Keratinocyte (primary cell): ENCODE results near the gene PTBP2. TPM values are rescaled to one million over a fixed set of nuclear protein-coding genes. Genes with fewer than 3 reads are reported as not detected.

Experiments used
- DNase-seq: peaks from one replicate; pipeline ENCODE4 v3.0.0-alpha.2; 2011; ENCODE audit warnings: low read depth, missing footprints, low spot score
- FAIRE-seq: peaks from 2 replicates; lab custom pipeline; 2011; peaks lifted over from hg19 to GRCh38; lab: Jason Lieb, UNC
- H2AFZ ChIP-seq: 2 replicates; pipeline ENCODE4 v1.6.0; 2012; ENCODE audit warnings: low read length, control low read depth, inconsistent platforms; ENCODE audit not compliant: control insufficient read depth
- H3K27ac ChIP-seq: 2 replicates; pipeline ENCODE4 v1.5.1; 2011; ENCODE audit warnings: low read length; ENCODE audit not compliant: control insufficient read depth, insufficient read depth
- H3K27me3 ChIP-seq: 3 replicates; pipeline ENCODE4 v1.6.0; 2011; ENCODE audit warnings: low read length; ENCODE audit not compliant: control insufficient read depth, insufficient read depth; ENCODE audit errors: extremely low read depth
- H3K36me3 ChIP-seq, 2 experiments: 2 replicates in 1 of 2; 3 replicates in 1 of 2; pipeline ENCODE4 v1.5.1; 2011; ENCODE audit warnings: low read length in 2 of 2, mild to moderate bottlenecking in 1 of 2; ENCODE audit not compliant: control insufficient read depth in 2 of 2, insufficient read depth in 2 of 2; ENCODE audit errors: extremely low read depth in 1 of 2
- H3K4me1 ChIP-seq: 3 replicates; pipeline ENCODE4 v1.5.1; 2011; ENCODE audit warnings: low read length; ENCODE audit not compliant: control insufficient read depth, insufficient read depth; ENCODE audit errors: extremely low read depth
- H3K4me2 ChIP-seq: 3 replicates; pipeline ENCODE4 v1.6.0; 2011; ENCODE audit warnings: low read depth, low read length; ENCODE audit not compliant: control insufficient read depth, insufficient read depth; ENCODE audit errors: extremely low read depth
- H3K4me3 ChIP-seq, 3 experiments: fragments of 200-600 bp in 1 of 3; sonication (generic) in 1 of 3; 2 replicates in 2 of 3; 3 replicates in 1 of 3; pipeline ENCODE4 v1.5.1; 2011 to 2016; ENCODE audit warnings: low read length in 3 of 3, mild to moderate bottlenecking in 3 of 3, control low read depth in 2 of 3, inconsistent platforms in 1 of 3, low read depth in 1 of 3, mixed read lengths in 1 of 3, mixed run types in 1 of 3, moderate library complexity in 1 of 3; ENCODE audit not compliant: control insufficient read depth in 2 of 3, insufficient read depth in 2 of 3; ENCODE audit errors: extremely low read depth in 1 of 3
- H3K79me2 ChIP-seq: 2 replicates; pipeline ENCODE4 v1.6.0; 2012; ENCODE audit warnings: low read length; ENCODE audit not compliant: control insufficient read depth, insufficient read depth
- H3K9ac ChIP-seq: 3 replicates; pipeline ENCODE4 v1.6.0; 2011; ENCODE audit warnings: low read length; ENCODE audit not compliant: control insufficient read depth, insufficient read depth; ENCODE audit errors: extremely low read depth
- H3K9me1 ChIP-seq: 3 replicates; pipeline ENCODE4 v1.6.0; 2011; ENCODE audit warnings: low read length; ENCODE audit not compliant: control insufficient read depth, insufficient read depth; ENCODE audit errors: extremely low read depth
- H3K9me3 ChIP-seq: 2 replicates; pipeline ENCODE4 v1.5.1; 2012; ENCODE audit warnings: low read depth, low read length; ENCODE audit not compliant: control insufficient read depth
- H4K20me1 ChIP-seq: 3 replicates; pipeline ENCODE4 v1.6.0; 2011; ENCODE audit warnings: low read length; ENCODE audit not compliant: control insufficient read depth, insufficient read depth; ENCODE audit errors: extremely low read depth
- CTCF ChIP-seq, 3 experiments: IDR thresholded peaks in 1 of 3; conservative IDR thresholded peaks in 1 of 3; optimal IDR thresholded peaks in 1 of 3; 2 replicates in 2 of 3; 3 replicates in 1 of 3; pipeline versions ENCODE3 to v1.5.1; 2011; ENCODE audit warnings: low read length in 3 of 3, mild to moderate bottlenecking in 3 of 3, moderate library complexity in 2 of 3, control low read depth in 1 of 3, inconsistent platforms in 1 of 3; ENCODE audit not compliant: insufficient read depth in 2 of 3; ENCODE audit errors: extremely low read depth in 1 of 3
- EZH2 ChIP-seq: IDR thresholded peaks from one replicate; pipeline ENCODE4 v1.6.1; 2012; ENCODE audit warnings: inconsistent platforms, mild to moderate bottlenecking, low read length, moderate library complexity
- dilution Hi-C: fragments of 300-500 bp; cut with MboI; formaldehyde crosslinking; loops from one replicate; pipeline ENCODE4 v1.7.0; 2020; ENCODE audit warnings: low sequenced_read_pairs; ENCODE audit not compliant: extremely low pct_ligation_motif_present
- polyA plus RNA-seq, 5 experiments: library from polyadenylated mRNA; depleted of rRNA in 3 of 5; stranded (reverse) in 3 of 5; stranded (forward) in 1 of 5; unstranded in 1 of 5; fragments of >200 nt; gene quantifications; 1 replicate in 1 of 5; 2 replicates in 3 of 5; 3 replicates in 1 of 5; pipeline versions ENCODE4 v1.2.1 to v1.2.3, GENCODE V29; 2011 to 2012; ENCODE audit warnings: missing spikeins in 2 of 5, low read depth in 1 of 5, low replicate concordance in 1 of 5

The PTBP2 gene
- polyA plus RNA-seq, 1 donor (not counting 4 experiments of a cell fraction or from before 2014, with no cell fraction given), result 9.5 TPM

GRCh38 chr1:96727860-96728259, 6.3 kb downstream of the PTBP2 start:
- H3K4me1 ChIP-seq, result peaks cover 3% of the 10 kb centered on the region

GRCh38 chr1:96730574-96731298, 9.2 kb downstream of the PTBP2 start:
- H4K20me1 ChIP-seq, result no peaks in the 10 kb centered on the region
- H3K36me3 ChIP-seq, result peaks cover 1 to 7% of the 10 kb centered on the region in 2 experiments
- FAIRE-seq (peak; percentile 41), DNase-seq (no peak)
- TF ChIP-seq EZH2 (no peak), CTCF (optimal IDR thresholded peaks at IDR 0.05 in 1 of 3, IDR thresholded peaks at IDR 0.05 in 1 of 3, conservative IDR thresholded peaks at IDR 0.05 in 1 of 3; ENCODE audit: extremely low read depth in 1 of 3, insufficient read depth in 2 of 3, low read length in 3 of 3) (no peak)
- H2AFZ ChIP-seq, result no peak overlapping the region
- H3K9me3 ChIP-seq, result no peaks in the 10 kb centered on the region
- no peaks in the 10 kb centered on the region for H3K4me1 ChIP-seq
- H3K27me3 ChIP-seq, result no peaks in the 10 kb centered on the region
- peaks cover 98% of the 10 kb centered on the region for H3K79me2 ChIP-seq
- H3K4me3 ChIP-seq, result no peak overlapping the region
- H3K27ac ChIP-seq, result no peak overlapping the region
- H3K4me2 ChIP-seq, result no peak overlapping the region
- dilution Hi-C loops, result no loop called here
- no peaks in the 10 kb centered on the region for H3K9me1 ChIP-seq
- no peak overlapping the region for H3K9ac ChIP-seq

More at GRCh38 chr1:96727860-96728259, 6.3 kb downstream of the PTBP2 start:
- no peak for TF ChIP-seq CTCF (optimal IDR thresholded peaks at IDR 0.05 in 1 of 3, IDR thresholded peaks at IDR 0.05 in 1 of 3, conservative IDR thresholded peaks at IDR 0.05 in 1 of 3; ENCODE audit: extremely low read depth in 1 of 3, insufficient read depth in 2 of 3, low read length in 3 of 3)
- no peak for TF ChIP-seq EZH2
- Histone ChIP-seq H3K4me3 (no peak overlapping the region), H3K9ac (no peak overlapping the region), H3K79me2 (peaks cover 92% of the 10 kb centered on the region), H3K9me3 (no peaks in the 10 kb centered on the region), H3K4me2 (no peak overlapping the region), H3K9me1 (no peaks in the 10 kb centered on the region), H3K36me3 (peaks cover 0 to 2% of the 10 kb centered on the region in 2 experiments), H4K20me1 (no peaks in the 10 kb centered on the region), H3K27ac (no peak overlapping the region), H2AFZ (no peak overlapping the region), H3K27me3 (no peaks in the 10 kb centered on the region)
- DNase-seq, result no peak
- dilution Hi-C loops, result no loop called here
- no peak for FAIRE-seq
